ENCODE results near the gene ABR.

Gene ABR

GRCh38 chr17:1179818-1180742 is at the start of gene ABR:
TSS of gene ABR (minus strand) at chr17:1179981. CDS start at chr17:1179727, 254 bp downstream.
- FAIRE-seq, result no peak

DNA sequence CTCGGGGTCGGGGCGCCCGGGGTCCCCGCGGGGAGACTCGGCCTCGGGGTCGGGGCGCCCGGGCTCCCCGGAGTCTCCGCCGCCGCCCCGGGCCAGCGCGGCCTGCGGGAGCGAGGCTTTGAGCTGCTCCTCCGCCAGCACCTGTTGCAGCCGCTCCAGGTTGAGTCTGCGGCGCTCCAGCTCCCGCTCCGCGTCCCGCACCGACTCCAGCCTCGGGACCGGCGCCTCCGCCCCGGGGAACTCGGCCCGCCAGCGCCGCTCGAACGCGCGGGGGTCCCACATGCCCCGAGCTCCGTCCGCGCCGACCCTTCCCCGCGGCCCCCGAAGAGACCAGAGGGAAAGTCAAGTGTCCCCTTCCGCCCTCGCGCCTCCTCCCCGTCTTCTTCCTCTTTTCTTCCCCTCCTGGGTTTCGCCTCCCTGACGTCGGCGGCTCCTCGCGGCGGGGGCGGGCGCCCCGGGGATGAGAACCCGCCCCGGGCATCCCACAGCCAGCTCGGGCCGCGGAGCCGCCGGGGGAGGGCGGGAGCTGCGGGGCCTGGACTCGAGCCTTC is 49.6 kb upstream of the ABR start:
- no peak for FAIRE-seq

DNA sequence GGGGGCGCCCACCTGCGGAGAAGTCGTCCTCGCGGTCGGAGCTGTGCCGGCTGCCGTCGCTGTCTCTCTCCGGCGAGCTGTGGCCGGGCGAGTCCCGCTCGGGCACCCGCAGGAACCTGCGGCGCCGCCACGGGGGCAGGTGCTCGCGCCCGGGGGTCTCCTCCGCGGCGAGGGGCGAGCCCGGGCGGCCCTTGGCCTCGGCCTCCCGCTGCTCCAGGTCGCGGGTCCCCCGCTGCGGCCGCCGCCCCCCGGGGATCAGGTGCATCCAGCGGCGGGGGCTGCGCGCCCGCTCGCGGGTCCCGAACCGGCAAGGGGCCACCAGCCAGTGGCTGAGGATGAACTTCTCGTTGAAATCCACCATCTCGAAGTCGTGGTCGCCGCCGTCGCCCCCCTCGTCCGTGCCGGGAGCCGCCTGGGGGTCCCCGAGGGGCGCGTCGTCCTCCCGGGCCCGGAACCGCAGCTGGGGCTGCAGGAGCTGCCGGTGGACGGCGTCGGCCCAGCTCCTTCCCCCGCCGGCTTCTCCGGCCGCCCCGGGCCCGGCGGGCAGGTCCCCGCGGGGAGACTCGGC is 49.1 kb upstream of the ABR start:
- FAIRE-seq, result no peak

- FAIRE-seq, result no peak
These were observed 48.4 kb upstream of the ABR start for GRCh38 chr17:1227917-1228780.

GRCh38 chr17:1227365-1227764 is 47.6 kb upstream of the ABR start:
- FAIRE-seq, result no peak

GRCh38 chr17:1226308-1226707 is 46.5 kb upstream of the ABR start:
- FAIRE-seq, result no peak

DNA sequence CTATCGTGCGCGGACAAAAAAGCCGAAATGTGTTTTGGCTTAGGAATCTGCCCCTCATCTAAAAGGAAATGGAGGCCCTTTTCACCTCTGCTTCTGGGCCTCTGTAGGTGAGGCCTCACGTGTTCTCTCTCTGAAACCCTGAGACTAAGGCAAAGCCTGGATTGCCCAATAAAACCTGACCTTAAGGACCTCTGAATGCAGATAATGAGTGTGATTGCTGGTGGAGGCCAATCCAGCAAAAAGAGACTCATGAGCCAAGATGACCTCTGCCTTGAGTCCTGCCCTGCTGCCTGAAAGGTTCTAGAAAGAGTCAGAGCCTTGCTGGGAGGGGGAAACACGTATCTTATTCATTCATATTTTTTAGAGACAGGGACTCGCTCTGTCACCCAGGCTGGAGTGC is 44.5 kb upstream of the ABR start:
- no peak for FAIRE-seq

DNA sequence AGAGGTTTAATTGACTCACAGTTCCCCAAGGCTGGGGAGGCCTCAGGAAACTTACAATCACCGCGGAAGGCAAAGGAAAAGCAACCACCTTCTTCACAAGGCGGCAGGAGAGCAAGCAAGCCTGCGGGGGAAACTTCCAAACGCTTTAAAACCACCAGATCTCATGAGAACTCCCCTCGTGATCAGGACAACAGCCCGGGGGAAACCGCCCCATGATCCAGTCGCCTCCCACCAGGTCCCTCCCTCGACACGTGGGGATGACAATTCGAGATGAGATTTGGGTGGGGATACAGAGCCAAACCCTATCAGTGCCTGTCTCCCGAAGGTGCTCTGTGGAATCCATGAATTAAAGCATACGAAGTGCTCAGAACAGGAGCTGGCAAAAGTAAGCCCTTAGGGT is 43.9 kb upstream of the ABR start:
- FAIRE-seq, result no peak

DNA sequence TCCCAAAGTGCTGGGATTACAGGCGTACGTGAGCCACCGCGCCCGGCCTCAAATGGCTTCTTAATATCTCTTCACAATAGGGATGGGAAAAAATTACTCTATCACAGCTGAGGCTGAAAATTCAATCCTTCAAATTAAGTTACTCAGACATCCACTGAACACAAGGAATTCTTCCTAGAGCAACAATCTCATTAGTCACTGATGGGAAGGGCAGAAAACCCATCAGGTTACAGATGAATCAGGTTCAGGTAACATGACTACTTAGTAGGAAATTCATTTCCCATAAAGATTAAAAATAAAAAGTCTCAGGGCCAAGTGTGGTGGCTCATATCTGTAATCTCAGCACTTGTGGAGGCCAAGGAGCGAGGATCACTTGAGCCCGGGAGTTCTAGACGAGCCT is 42.5 kb upstream of the ABR start:
- no peak for FAIRE-seq

- FAIRE-seq, result no peak
These were observed 41.4 kb upstream of the ABR start for GRCh38 chr17:1221209-1221608.

GRCh38 chr17:1220346-1220745 is 40.6 kb upstream of the ABR start:
- FAIRE-seq, result no peak

DNA sequence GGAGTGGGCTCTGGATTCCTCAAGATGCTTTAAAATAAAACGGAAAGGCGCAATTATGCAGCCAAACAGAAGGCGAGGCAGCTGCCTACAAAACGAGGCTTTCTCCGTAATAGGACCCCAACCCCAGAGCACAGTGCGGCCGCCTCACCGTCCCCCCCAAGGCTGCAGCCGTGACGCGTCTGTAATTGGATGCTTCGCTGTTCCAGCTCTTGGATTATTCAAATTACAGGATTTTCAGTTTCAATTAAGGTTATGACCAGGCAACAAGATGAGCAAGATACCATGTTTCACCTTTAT is 37.3 kb upstream of the ABR start:
- FAIRE-seq, result no peak

DNA sequence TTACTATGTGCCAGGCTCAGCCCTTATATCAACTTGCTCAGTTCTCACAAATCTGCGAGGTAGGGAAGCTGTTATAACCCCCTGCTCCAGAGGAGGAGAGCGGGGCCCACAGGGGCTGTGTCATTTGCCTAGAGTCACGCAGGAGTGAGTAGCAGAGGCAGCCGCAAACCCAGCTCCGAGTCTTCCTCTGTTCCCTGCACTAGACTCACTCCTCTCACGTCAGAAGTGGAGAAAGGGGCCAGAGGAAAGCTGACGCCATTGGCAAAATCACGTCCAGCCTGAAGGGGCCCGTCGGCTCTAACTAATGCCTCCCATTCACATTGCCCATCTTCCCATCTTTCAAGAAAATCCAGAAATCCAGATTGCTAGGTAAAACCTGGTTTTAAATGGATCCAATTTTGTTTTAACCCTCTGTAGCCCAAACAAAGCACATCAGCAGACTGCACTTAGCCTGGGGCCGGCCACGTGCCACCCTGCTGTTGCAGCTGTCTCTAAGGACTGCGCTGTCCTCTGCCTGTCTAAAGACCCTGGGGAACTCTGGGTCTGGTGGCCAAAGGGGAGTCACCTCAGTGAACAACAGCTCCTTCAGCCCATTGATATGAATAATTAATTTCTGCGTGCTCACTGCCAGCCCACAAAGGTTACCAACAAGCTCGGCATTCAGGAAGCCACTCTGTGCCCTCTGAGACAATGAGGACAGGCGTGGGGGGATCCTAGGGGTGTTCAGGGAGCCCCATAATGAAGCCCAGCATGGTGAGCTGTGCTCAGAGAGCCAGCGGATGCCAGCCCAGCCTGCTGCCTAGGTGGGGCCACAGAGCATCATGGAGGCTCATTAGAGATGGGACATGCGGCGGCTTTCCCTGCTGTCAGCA is 36.7 kb upstream of the ABR start:
- no peak for FAIRE-seq

DNA sequence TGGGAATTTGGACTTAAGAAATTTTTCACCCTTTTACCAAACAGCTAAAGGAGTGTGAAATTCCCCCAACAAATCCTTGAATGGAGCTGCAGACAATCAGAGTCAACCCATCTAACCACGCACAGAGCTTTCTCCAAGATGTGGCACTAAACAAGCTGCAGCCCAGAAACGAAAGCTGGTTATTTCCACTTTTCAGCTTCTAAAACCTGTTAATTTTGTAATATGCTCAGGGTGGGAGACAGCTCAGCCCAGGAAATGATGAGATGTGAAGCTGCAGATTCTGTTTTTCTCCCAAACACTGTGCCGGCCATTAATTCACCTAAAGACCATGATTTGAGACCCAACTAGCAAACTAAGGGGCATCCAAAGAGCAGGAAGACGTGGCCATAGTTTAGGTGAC is 33.2 kb upstream of the ABR start:
- FAIRE-seq, result no peak

GRCh38 chr17:1211287-1211686 is 31.5 kb upstream of the ABR start:
- no peak for FAIRE-seq

GRCh38 chr17:1208966-1209365 is 29.2 kb upstream of the ABR start:
- FAIRE-seq, result no peak

GRCh38 chr17:1206026-1206777 is 26.4 kb upstream of the ABR start:
- no peak for FAIRE-seq

GRCh38 chr17:1203967-1204291 is 24.1 kb upstream of the ABR start:
- no peak for FAIRE-seq

GRCh38 chr17:1203111-1203966 is 23.6 kb upstream of the ABR start:
- FAIRE-seq, result no peak

DNA sequence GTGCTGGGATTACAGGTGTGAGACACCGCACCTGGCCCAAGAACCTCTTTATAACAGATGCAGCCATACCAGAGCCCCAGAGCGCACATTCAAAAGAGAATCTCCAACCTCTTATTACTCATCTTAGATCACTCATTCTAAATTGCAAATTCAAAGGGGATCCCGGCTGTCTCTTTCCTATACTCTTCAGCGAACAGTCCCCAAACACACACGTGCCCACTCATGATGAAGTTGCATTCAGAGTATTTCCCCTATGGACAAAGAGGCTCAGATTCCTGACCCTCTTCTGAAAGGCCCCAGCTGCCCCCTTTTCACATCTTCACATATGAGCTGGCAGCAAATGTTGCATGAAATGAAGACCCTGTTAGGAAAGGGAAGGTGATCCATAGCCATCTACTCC is 22.5 kb upstream of the ABR start:
- FAIRE-seq, result no peak

All from colon (tissue), 2 donors.